HG03520 (cell line): ENCODE data around the gene ACAD9.

Experiments
- ATAC-seq: cut with Tn5 transposase; IDR thresholded peaks from one replicate; pipeline ENCODE4 v1.9.1; 2021; ENCODE audit warnings: mild to moderate bottlenecking, moderate library complexity; ENCODE audit not compliant: unreplicated experiment

Gene ACAD9

GRCh38 chr3:128933213-128933921, 53.9 kb downstream of the ACAD9 start:
- ATAC-seq, result no peak

GRCh38 chr3:128933922-128934253, 54.5 kb downstream of the ACAD9 start:
- ATAC-seq, result no peak

- no peak for ATAC-seq
Measured at GRCh38 chr3:128935922-128936321, 56.5 kb downstream of the ACAD9 start.

- ATAC-seq, result no peak
Measured at GRCh38 chr3:128936341-128936740, 56.9 kb downstream of the ACAD9 start.

- ATAC-seq, result no peak
Measured at GRCh38 chr3:128940252-128940651, 60.8 kb downstream of the ACAD9 start.

GRCh38 chr3:128942161-128942952, 62.9 kb downstream of the ACAD9 start:
- no peak for ATAC-seq

- no peak for ATAC-seq
Measured at GRCh38 chr3:128945041-128945877, 65.8 kb downstream of the ACAD9 start.

- ATAC-seq, result no peak
Measured at GRCh38 chr3:128945878-128946175, 66.4 kb downstream of the ACAD9 start.

GRCh38 chr3:128946411-128946810, 67.0 kb downstream of the ACAD9 start:
- ATAC-seq, result no peak

- no peak for ATAC-seq
Measured at GRCh38 chr3:128949158-128949557, 69.7 kb downstream of the ACAD9 start.

GRCh38 chr3:128950223-128950938, 71.0 kb downstream of the ACAD9 start:
- no peak for ATAC-seq

- no peak for ATAC-seq
Measured at GRCh38 chr3:128956440-128956839, 77.0 kb downstream of the ACAD9 start.
